ENCODE data around the gene NELL2. TPM values are rescaled to one million over a fixed set of nuclear protein-coding genes. Genes with fewer than 3 reads are reported as not detected.
A peak's percentile ranks its signal among the peaks of the same experiment; 100 is the strongest.
"Not testable (repeated sequence)": the region's sequence is repeated elsewhere in the genome, so short reads cannot be mapped to it uniquely, and the experiment has no call there.

The NELL2 gene
- total RNA-seq, 1 donor from 2014 or later = 3.0 TPM

DNA sequence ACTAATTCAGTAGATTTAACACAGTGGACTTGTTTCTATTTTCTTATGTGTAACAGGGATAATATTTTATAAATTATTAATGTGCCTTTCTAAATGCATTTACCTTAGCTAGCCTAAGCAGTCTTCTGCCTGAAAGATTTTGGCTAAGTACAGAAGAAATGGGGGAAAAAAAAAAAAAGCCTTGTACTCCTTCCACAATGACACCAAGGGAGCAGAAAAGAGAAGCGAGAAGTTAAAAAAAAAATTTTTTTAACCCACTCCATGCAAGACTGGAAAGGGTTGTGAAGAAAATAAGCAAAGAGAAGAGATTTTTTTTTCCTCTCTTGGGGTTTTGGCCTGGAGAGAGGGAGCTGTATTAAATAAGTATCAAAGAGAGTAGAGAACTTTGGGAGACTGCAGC lies 28.7 kb downstream of the NELL2 start:
- no peak for ATAC-seq

GRCh38 chr12:44846826-44847225 lies 29.3 kb downstream of the NELL2 start:
- no peak for ATAC-seq

GRCh38 chr12:44842669-44843068 lies 33.4 kb downstream of the NELL2 start:
- ATAC-seq = no peak

- ATAC-seq = no peak
Measured at GRCh38 chr12:44839785-44840184, 36.3 kb downstream of the NELL2 start.

DNA sequence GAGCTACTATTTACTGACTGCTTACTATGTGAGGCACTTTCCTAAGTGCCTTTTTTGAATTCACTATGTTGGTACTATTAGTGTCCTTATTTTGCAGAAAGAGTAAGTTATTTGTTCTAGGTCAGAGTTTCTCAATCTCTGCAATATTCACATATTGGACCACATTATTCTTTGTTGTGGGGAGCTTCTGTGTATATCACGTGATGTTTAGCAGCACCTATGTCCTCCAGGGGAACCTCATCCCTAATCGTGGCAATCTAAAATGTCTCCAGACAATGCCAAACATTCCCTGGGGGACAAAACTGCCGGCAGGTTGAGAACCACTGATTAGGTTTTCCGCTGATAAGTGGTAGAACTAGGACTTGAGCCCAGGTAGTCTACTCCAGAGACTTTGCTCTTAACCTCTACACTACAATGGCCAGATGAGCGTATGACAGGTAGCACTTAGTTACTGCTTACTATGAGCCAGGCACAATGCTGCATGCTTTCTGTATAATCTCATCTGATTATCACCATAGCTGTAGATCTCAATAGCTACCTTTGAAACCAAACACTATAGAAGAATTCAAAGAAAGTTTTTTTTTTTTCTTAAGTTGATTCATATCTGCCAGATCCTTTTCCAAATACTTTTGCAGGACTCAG lies 38.9 kb downstream of the NELL2 start:
- no peak for ATAC-seq

- peak; percentile 94 for ATAC-seq
Measured at GRCh38 chr12:44835641-44836379, 40.3 kb downstream of the NELL2 start.

- ATAC-seq = peak; percentile 94
Measured at GRCh38 chr12:44834996-44835395, 41.1 kb downstream of the NELL2 start.

GRCh38 chr12:44833561-44833960 lies 42.6 kb downstream of the NELL2 start:
- no peak for ATAC-seq

- ATAC-seq = no peak
Measured at GRCh38 chr12:44830566-44831055, 45.5 kb downstream of the NELL2 start.

GRCh38 chr12:44829045-44829444 lies 47.1 kb downstream of the NELL2 start:
- ATAC-seq = no peak

DNA sequence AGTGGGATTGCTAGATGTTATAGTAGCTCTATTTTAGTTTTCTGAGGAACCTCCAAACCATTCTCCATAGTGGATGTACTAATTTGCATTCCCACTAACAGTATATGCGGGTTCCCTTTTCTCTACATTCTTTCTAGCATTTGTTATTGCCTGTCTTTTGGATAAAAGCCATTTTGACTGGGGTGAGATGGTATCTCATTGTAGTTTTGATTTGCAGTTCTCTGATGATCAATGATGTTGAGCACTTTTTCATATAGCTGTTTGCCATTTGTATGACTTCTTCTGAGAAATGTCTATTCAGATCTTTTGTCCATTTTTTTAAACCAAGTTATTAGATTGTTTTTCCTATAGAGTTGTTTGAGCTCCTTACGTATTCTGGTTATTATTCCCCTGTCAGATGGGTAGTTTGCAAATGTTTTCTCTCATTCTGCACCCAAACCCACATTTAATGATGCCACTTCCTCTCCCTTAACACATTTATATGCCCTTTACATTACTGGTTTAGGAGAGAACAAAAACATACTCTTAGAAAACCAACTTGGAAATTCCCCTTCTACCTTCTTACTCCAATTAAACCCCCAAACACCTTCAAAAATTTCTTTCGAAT lies 48.2 kb downstream of the NELL2 start:
- ATAC-seq = no peak

DNA sequence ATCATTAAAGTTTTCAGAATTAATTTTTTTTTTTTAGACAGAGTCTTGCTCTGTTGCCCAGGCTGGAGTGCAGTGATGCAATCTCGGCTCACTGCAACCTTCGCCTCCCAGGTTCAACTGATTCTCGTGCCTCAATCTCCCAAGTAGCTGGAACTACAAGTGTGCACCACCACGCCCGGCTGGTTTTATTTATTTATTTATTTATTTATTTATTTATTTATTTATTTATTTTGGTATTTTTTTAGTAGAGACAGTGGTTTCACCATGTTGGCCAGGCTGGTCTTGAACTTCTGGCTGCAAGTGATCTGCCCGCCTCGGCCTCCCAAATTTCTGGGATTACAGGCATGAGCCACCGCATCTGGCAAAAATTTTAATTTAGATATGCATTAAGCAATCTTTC lies 54.4 kb downstream of the NELL2 start:
- ATAC-seq = not testable (repeated sequence)

- no peak for ATAC-seq
Measured at GRCh38 chr12:44819884-44820283, 56.2 kb downstream of the NELL2 start.

DNA sequence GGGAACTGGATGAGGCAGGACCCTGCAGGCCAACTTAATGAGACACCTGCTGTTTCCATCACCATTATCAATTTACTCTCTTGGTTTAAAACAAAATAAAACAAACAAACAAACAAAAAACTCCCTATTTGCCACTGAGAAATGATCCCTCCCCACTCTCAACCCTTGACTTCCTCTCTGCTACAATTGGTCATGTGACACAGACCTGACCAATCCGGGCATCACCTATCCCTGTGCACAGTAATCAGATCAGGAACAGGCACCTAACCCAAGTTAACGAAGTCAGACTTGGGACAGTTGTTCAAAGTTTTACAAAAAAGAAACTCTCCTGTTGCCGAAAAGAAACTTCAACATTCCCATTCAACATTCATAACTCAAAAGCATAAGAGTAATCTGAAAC lies 58.4 kb downstream of the NELL2 start:
- ATAC-seq = no peak

GRCh38 chr12:44816446-44817017 lies 59.6 kb downstream of the NELL2 start:
- no peak for ATAC-seq

GRCh38 chr12:44812062-44812461 lies 64.1 kb downstream of the NELL2 start:
- ATAC-seq = peak; percentile 33

GRCh38 chr12:44804068-44804467 lies 72.0 kb downstream of the NELL2 start:
- ATAC-seq = no peak

GRCh38 chr12:44795970-44796369 lies 80.1 kb downstream of the NELL2 start:
- no peak for ATAC-seq

DNA sequence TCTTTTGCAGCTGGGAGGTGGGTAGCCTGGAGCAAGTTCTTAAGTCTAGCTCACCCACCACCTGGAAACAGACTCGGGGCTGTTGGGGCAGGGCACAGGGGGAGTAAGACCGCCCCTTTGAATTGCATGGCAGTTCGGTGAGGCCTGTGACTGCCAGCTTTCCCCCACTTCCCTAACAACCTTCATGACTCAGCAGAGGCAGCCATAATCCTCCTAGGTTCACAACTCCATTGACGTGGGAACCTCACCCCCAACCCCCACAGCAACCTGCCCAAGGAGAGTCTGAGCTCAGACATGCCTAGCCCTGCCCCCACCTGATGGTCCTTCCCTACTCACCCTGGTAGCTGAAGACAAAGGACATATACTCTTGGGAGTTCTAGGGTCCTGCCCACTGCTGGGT lies 87.4 kb downstream of the NELL2 start:
- no peak for ATAC-seq

- ATAC-seq = no peak
Measured at GRCh38 chr12:44780221-44780790, 95.8 kb downstream of the NELL2 start.

GRCh38 chr12:44779766-44780165 lies 96.3 kb downstream of the NELL2 start:
- no peak for ATAC-seq

GRCh38 chr12:44778863-44779262 lies 97.3 kb downstream of the NELL2 start:
- ATAC-seq = no peak

DNA sequence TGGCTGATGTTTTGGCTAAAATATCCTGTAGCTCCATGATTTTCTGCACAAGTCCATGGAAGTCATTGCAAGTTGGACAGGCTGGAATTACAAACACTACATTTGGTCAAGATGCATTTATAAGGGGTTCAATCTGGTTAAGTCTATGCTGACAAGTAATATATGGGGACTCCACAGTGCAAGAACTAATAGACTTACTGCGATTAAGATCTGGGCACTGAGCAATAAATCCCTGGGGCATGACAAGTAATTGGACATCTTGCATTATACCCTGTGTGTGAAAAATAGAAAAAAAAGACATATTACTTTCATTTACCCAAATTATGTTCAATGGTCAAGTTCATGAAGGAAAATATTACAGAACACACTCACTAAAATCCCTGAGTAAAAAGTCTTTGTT lies 99.1 kb downstream of the NELL2 start:
- ATAC-seq = no peak

Measured in esophagus mucosa (tissue), 1 donor.